Subcutaneous abdominal adipose tissue (tissue), 5 donors: ENCODE data around the gene CD48.

Experiments used
- H3K27ac ChIP-seq: one replicate; pipeline ENCODE4 v1.7.0; 2013; ENCODE audit warnings: low read depth, mild to moderate bottlenecking, inconsistent platforms, low read length, moderate library complexity
- H3K27me3 ChIP-seq, 5 donors: one replicate each; pipeline ENCODE4 v1.7.0; 2013; ENCODE audit warnings: low read length in 5 of 5, inconsistent platforms in 1 of 5; ENCODE audit not compliant: control insufficient read depth in 5 of 5, insufficient read depth in 4 of 5
- H3K36me3 ChIP-seq, 5 donors: one replicate each; pipeline ENCODE4 v1.7.0; 2013; ENCODE audit warnings: low read length in 5 of 5; ENCODE audit not compliant: control insufficient read depth in 5 of 5, insufficient read depth in 5 of 5
- H3K4me1 ChIP-seq, 5 donors: one replicate each; pipeline ENCODE4 v1.7.0; 2013; ENCODE audit warnings: low read length in 5 of 5, mild to moderate bottlenecking in 3 of 5, moderate library complexity in 1 of 5; ENCODE audit not compliant: control insufficient read depth in 5 of 5, insufficient read depth in 5 of 5
- H3K4me3 ChIP-seq, 5 donors: one replicate each; pipeline ENCODE4 v1.7.0; 2013; ENCODE audit warnings: low read length in 5 of 5, low read depth in 1 of 5
- H3K9ac ChIP-seq, 5 donors: one replicate each; pipeline ENCODE4 v1.7.0; 2013; ENCODE audit warnings: low read length in 5 of 5, mild to moderate bottlenecking in 4 of 5, moderate library complexity in 3 of 5
- H3K9me3 ChIP-seq, 5 donors: one replicate each; pipeline ENCODE4 v1.7.0; 2013; ENCODE audit warnings: low read length in 5 of 5; ENCODE audit not compliant: control insufficient read depth in 5 of 5
- donor health status: healthy.
- donor health status: healthy.
- donor health status: healthy.
- donor health status: healthy.
- donor health status: healthy.

The CD48 gene

DNA sequence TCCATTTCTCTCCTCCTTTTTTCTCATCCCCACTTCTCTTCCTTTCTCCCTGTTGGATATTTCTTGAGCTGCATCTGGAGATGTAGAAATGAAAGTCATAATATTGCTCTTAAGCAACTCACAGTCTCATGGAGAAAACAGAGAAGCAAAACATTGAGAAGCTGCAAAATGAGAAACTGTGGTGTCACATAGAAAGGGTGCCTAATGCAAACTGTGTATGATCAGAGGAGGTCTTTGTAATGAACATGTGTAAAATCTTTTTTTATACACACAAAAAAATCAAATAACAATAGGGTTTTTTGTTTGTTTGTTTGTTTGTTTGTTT, 15.7 kb upstream of the CD48 start:
- H3K9me3 ChIP-seq, result no peaks in the 10 kb centered on the region
- no peak overlapping the region for H3K9ac ChIP-seq
- no peak overlapping the region for H3K27ac ChIP-seq
- H3K27me3 ChIP-seq, result no peaks in the 10 kb centered on the region
- no peaks in the 10 kb centered on the region for H3K36me3 ChIP-seq
- H3K4me3 ChIP-seq, result no peak overlapping the region
- H3K4me1 ChIP-seq, result peaks cover 0 to 15% (median 7%) of the 10 kb centered on the region in 5 donors

DNA sequence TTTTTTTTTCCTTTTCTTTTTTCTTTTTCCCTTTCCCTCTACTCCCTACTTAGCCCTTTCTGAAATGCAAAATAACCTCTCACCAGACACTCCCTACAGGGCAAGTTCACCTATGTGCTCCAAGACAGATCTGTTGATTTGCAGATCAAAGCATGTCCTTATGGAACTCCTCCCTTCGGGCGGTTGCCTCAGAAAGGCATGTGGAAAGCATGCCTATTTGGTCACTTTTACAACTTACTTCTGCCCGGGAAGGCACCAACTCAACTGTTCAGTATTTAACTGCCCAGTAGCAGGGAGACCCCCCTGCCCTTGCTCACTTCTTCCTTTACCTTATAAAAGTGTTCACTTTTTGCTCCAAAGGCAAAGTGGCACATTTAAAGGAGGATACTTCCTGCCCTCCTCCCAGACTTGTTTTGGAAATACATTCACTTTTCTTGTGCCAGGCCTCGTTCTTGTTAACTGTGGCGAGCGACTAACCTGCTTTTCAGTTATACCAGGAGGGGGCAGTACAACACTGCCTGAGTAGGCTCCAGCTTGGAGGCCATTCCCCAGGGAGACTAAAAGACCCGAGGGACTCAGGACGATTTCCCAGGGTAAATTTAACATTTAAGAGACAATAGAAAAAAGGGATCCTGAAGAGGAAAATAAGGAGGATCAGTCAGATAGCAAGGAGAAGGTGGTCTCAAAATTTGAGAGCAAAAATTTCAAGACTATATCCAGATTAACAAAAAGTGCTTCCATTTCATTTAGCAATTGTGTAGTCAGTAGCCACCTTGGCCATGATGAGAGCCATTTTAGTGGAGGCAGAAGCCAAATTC, 15.1 kb upstream of the CD48 start:
- Histone ChIP-seq H3K4me1 (peaks cover 0 to 15% (median 7%) of the 10 kb centered on the region in 5 donors), H3K9me3 (no peaks in the 10 kb centered on the region), H3K4me3 (peak overlapping the region in 1 of 5 donors; percentile 22), H3K27ac (no peak overlapping the region), H3K36me3 (no peaks in the 10 kb centered on the region), H3K9ac (no peak overlapping the region), H3K27me3 (no peaks in the 10 kb centered on the region)

DNA sequence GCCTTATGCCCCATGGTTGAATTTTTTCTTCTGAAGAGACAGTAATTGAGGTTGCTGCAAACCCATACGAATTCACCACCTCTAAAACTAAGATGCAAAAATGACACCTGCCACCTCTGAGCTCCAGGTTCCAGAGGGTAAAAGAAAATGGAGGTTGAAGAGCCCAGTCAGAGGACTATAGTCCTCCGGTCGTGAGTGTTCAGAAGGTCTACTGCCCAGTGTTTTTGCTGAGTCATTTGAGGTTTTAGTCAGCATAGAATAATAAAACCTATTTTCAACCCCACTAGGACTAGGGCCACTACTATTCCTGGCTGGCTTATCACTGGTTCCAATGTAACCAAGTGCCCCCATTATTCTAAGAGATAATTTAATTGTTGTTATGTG, 14.5 kb upstream of the CD48 start:
- no peak overlapping the region for H3K9ac ChIP-seq
- no peaks in the 10 kb centered on the region for H3K36me3 ChIP-seq
- no peak overlapping the region for H3K27ac ChIP-seq
- H3K4me3 ChIP-seq, result peak overlapping the region in 1 of 5 donors; percentile 22
- H3K9me3 ChIP-seq, result no peaks in the 10 kb centered on the region
- H3K27me3 ChIP-seq, result no peaks in the 10 kb centered on the region
- H3K4me1 ChIP-seq, result peaks cover 0 to 15% (median 7%) of the 10 kb centered on the region in 5 donors

DNA sequence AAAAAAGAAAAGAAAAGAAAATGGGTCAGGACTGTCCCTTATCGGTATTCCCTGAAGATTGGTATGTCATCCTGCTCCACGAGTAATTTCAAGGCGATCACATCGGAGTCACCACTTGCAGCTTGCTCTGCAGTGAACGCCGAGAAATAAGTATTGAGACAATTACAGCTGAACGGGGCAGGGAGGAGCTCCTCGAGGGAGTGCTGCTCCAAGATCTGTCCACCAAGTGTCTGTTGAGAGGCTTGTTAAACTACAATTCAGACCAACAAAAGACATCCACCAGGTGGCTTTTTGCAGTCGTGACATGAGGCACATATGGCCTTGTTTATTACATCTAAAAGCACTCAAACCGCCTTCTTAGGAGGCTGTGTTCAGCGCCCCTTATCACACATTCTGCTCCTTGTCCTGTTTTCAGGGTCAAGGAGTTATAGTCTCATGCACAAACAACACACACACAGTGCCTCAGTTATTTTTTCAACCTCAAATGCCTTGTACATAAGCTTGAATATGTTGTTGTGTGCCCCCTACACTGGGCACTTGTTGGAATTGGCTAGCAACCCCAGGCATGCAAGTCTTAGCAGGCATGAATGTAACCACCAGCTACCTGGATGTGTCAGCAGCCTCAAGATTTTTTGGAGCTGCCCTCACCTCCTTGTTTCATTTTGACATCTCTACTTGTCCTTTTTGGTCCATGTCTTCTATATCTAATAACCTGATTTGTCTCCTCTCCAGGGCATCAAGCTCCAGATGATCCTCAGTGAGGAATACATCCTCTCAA, 13.0 kb upstream of the CD48 start:
- Histone ChIP-seq H3K9me3 (no peaks in the 10 kb centered on the region), H3K9ac (no peak overlapping the region), H3K36me3 (no peaks in the 10 kb centered on the region), H3K4me1 (peaks cover 0 to 15% (median 11%) of the 10 kb centered on the region in 5 donors), H3K27ac (no peak overlapping the region), H3K4me3 (no peak overlapping the region), H3K27me3 (no peaks in the 10 kb centered on the region)

DNA sequence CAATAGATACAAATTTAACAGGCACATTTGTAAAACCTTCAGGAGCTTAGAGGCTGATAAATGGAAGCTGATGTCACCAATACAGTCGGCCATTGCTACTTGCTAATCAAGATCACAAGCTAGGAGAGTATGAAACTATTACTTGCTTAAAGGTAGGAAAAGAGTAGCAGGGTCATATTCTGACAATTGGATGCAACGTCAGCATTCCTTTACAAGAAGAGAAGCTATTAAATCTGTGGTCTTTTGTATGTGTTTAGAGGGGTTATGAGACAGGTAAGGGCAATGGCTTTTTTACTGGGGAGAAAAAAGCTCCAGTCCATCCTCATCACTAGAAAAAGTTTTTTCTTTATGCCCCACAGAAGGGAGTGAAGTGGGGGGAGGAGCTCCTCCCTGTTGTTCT, 11.7 kb upstream of the CD48 start:
- no peak overlapping the region for H3K9ac ChIP-seq
- no peaks in the 10 kb centered on the region for H3K27me3 ChIP-seq
- no peaks in the 10 kb centered on the region for H3K9me3 ChIP-seq
- no peak overlapping the region for H3K27ac ChIP-seq
- no peaks in the 10 kb centered on the region for H3K36me3 ChIP-seq
- no peak overlapping the region for H3K4me3 ChIP-seq
- peaks cover 0 to 15% (median 11%) of the 10 kb centered on the region in 5 donors for H3K4me1 ChIP-seq

DNA sequence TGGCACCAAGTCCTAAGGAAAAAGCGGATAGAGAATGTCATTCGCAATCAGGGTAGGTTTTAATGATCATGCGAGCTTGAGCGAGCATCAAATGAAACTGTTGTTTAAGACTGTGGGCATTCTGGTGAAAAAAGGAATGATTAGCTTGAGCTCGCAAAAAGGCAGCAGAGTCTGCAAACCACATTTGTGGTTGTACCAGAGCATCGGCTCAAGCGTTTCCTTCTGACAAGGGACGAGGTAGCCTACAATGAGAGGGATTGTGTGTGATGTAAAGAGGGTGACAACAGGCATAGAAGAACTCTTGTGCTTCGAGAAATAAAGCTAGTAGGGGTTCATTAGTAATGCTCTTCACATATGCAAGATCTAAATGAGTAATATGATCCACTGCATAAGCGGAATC, 11.1 kb upstream of the CD48 start:
- no peaks in the 10 kb centered on the region for H3K36me3 ChIP-seq
- H3K27me3 ChIP-seq, result no peaks in the 10 kb centered on the region
- no peaks in the 10 kb centered on the region for H3K9me3 ChIP-seq
- no peak overlapping the region for H3K9ac ChIP-seq
- H3K4me3 ChIP-seq, result no peak overlapping the region
- peaks cover 0 to 15% (median 11%) of the 10 kb centered on the region in 5 donors for H3K4me1 ChIP-seq
- H3K27ac ChIP-seq, result no peak overlapping the region

DNA sequence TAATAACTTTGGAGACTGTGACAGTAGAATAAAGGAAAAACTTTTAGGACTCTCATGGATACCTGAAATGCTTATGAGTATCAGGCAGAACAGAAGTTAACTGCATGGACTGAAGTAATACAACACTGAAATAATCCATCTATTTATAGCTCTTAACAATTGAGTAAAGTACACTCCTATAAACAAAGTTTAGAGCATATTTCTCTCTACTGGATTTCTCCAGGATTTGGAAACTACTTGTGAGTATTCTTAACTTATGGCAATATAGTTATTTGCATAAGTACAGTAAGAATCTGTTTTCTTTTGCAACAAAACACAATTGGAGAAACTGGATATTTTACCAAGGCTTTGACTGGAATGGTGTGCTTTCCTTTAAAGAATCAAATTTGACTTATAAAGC, 9.9 kb upstream of the CD48 start:
- Histone ChIP-seq H3K4me3 (no peak overlapping the region), H3K4me1 (peaks cover 0 to 8% (median 4%) of the 10 kb centered on the region in 5 donors), H3K27me3 (no peaks in the 10 kb centered on the region), H3K36me3 (no peaks in the 10 kb centered on the region), H3K9me3 (no peaks in the 10 kb centered on the region), H3K27ac (no peak overlapping the region), H3K9ac (no peak overlapping the region)

DNA sequence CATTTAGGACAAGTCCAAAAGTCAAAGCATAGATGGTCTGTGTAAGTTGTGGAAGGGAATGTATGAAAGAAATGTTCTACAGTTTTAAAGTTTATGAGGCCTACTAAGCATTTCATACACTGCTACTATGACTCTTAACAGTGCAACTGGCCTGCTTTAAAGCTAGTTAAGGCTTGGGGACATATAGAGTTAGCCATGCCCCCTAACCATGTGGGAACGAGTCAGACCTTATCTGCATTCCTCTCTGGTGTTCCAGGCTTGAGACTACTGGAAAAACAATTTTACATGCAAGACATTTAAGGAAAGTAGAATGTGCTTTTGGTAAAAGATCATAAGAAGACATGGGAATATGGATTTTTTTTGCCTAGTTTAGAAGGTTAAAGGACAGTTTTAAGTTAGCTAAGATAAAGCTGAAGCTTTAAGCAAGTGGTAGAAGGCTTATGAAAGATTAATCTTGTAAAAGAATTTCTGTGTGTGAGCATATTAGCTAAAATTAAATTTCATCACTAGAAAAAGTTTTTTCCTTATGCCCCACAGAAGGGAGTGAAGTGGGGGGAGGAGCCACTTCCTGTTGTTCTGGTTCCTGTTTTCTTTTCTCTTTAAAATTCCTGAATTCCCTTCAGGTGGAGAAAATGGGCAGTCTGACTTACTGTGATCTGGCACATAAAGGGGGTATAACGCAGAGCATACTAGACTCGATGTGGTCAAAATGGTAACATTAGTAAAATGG, 8.9 kb upstream of the CD48 start:
- H3K27ac ChIP-seq, result no peak overlapping the region
- H3K4me1 ChIP-seq, result peaks cover 0 to 4% (median 0%) of the 10 kb centered on the region in 5 donors
- H3K27me3 ChIP-seq, result no peaks in the 10 kb centered on the region
- H3K9ac ChIP-seq, result no peak overlapping the region
- H3K4me3 ChIP-seq, result no peak overlapping the region
- no peaks in the 10 kb centered on the region for H3K9me3 ChIP-seq
- no peaks in the 10 kb centered on the region for H3K36me3 ChIP-seq

- no peak overlapping the region for H3K9ac ChIP-seq
- no peak overlapping the region for H3K4me3 ChIP-seq
- H3K9me3 ChIP-seq, result no peaks in the 10 kb centered on the region
- no peaks in the 10 kb centered on the region for H3K36me3 ChIP-seq
- H3K27me3 ChIP-seq, result no peaks in the 10 kb centered on the region
- no peak overlapping the region for H3K27ac ChIP-seq
- peaks cover 0 to 4% (median 0%) of the 10 kb centered on the region in 5 donors for H3K4me1 ChIP-seq
These were observed 6.6 kb upstream of the CD48 start for GRCh38 chr1:160718210-160718609.

DNA sequence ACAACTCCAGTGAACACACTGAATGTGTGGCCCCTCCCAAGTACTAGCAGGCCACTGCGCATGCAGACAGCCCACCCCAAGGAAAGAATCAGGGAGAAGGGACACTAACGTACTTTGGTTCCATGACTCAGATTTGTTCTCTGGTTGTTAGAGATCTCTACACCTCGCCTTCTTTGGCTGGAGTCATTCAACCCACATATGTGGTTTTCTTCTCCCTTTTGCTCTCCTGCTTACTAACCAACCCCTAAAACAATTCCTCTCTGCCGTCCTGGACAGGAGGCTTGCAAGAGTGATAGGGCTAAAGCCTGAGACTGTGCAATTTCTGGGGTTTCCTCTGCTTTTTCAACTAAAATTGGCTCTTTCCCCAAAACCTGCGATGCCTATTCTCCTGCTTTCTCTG, 5.7 kb upstream of the CD48 start:
- Histone ChIP-seq H3K27me3 (no peaks in the 10 kb centered on the region), H3K9me3 (no peaks in the 10 kb centered on the region), H3K4me1 (peaks cover 0 to 5% (median 0%) of the 10 kb centered on the region in 5 donors), H3K36me3 (no peaks in the 10 kb centered on the region), H3K27ac (no peak overlapping the region), H3K9ac (no peak overlapping the region), H3K4me3 (no peak overlapping the region)
